Chondrocyte (in vitro differentiated cells): ENCODE data around the gene UBASH3A. TPM values are rescaled to one million over a fixed set of nuclear protein-coding genes. Genes with fewer than 3 reads are reported as not detected.

Source experiments
- DNase-seq: peaks from one replicate; pipeline ENCODE4 v3.0.0; 2021; ENCODE audit warnings: mixed read lengths, low spot score
- H3K27ac Mint-ChIP-seq: one replicate; pipeline ENCODE4 v1.8.0; 2021; ENCODE audit warnings: mild to moderate bottlenecking, moderate library complexity, mixed read lengths; ENCODE audit not compliant: unreplicated experiment
- H3K27me3 Mint-ChIP-seq: 2 replicates; pipeline ENCODE4 v1.8.0; 2021; ENCODE audit warnings: low read depth, mixed read lengths
- H3K36me3 Mint-ChIP-seq: 2 replicates; pipeline ENCODE4 v1.8.0; 2021; ENCODE audit warnings: low read depth, mixed read lengths
- H3K4me1 Mint-ChIP-seq: 2 replicates; pipeline ENCODE4 v1.8.0; 2021; ENCODE audit warnings: low read depth, mild to moderate bottlenecking, mixed read lengths
- H3K4me3 Mint-ChIP-seq: one replicate; pipeline ENCODE4 v1.8.0; 2021; ENCODE audit warnings: mild to moderate bottlenecking, moderate library complexity, mixed read lengths; ENCODE audit not compliant: unreplicated experiment
- H3K9me3 Mint-ChIP-seq: 2 replicates; pipeline ENCODE4 v1.8.0; 2021; ENCODE audit warnings: low read depth, mixed read lengths
- CTCF ChIP-seq: fragments of 200-600 bp; sonication (generic); IDR thresholded peaks from 2 replicates; pipeline ENCODE4 v1.5.0; 2021; ENCODE audit warnings: antibody characterized with exemption, mild to moderate bottlenecking, moderate library complexity
- total RNA-seq: library from RNA; stranded (reverse); gene quantifications from 3 replicates; pipeline ENCODE4 v1.2.1, GENCODE V29; 2021

The UBASH3A gene
- total RNA-seq, 1 donor from 2014 or later: not detected

GRCh38 chr21:42426424-42426823 is 22.7 kb downstream of the UBASH3A start:
- Mint-ChIP-seq H3K27ac (no peak overlapping the region), H3K4me3 (no peak overlapping the region), H3K9me3 (peaks cover 5% of the 10 kb centered on the region), H3K27me3 (peaks cover 41% of the 10 kb centered on the region), H3K36me3 (peaks cover 2% of the 10 kb centered on the region), H3K4me1 (no peaks in the 10 kb centered on the region)
- DNase-seq: no peak
- no peak for TF ChIP-seq CTCF

- Mint-ChIP-seq H3K27ac (no peak overlapping the region), H3K4me1 (no peaks in the 10 kb centered on the region), H3K9me3 (peaks cover 3% of the 10 kb centered on the region), H3K27me3 (peaks cover 38% of the 10 kb centered on the region), H3K36me3 (no peaks in the 10 kb centered on the region), H3K4me3 (no peak overlapping the region)
- DNase-seq: no peak
- TF ChIP-seq CTCF: no peak
Observed at GRCh38 chr21:42426876-42427480, 23.3 kb downstream of the UBASH3A start.

- peaks cover 35% of the 10 kb centered on the region for H3K27me3 Mint-ChIP-seq
- H3K27ac Mint-ChIP-seq: no peak overlapping the region
Observed at GRCh38 chr21:42427809-42428419, 24.2 kb downstream of the UBASH3A start.

GRCh38 chr21:42429021-42429420 is 25.3 kb downstream of the UBASH3A start:
- no peak overlapping the region for H3K4me3 Mint-ChIP-seq
- DNase-seq: no peak
- peaks cover 28% of the 10 kb centered on the region for H3K27me3 Mint-ChIP-seq
- no peak for TF ChIP-seq CTCF
- H3K27ac Mint-ChIP-seq: no peak overlapping the region
- peaks cover 15% of the 10 kb centered on the region for H3K9me3 Mint-ChIP-seq
- H3K36me3 Mint-ChIP-seq: no peaks in the 10 kb centered on the region
- H3K4me1 Mint-ChIP-seq: no peaks in the 10 kb centered on the region

More at GRCh38 chr21:42427809-42428419, 24.2 kb downstream of the UBASH3A start:
- H3K4me1 Mint-ChIP-seq: no peaks in the 10 kb centered on the region
- no peak for TF ChIP-seq CTCF
- no peak for DNase-seq
- H3K9me3 Mint-ChIP-seq: peaks cover 12% of the 10 kb centered on the region
- no peaks in the 10 kb centered on the region for H3K36me3 Mint-ChIP-seq
- no peak overlapping the region for H3K4me3 Mint-ChIP-seq

- no peaks in the 10 kb centered on the region for H3K4me1 Mint-ChIP-seq
- no peak overlapping the region for H3K27ac Mint-ChIP-seq
- H3K9me3 Mint-ChIP-seq: peaks cover 15% of the 10 kb centered on the region
- no peaks in the 10 kb centered on the region for H3K36me3 Mint-ChIP-seq
- TF ChIP-seq CTCF: no peak
- DNase-seq: no peak
- H3K4me3 Mint-ChIP-seq: no peak overlapping the region
- peaks cover 23% of the 10 kb centered on the region for H3K27me3 Mint-ChIP-seq
Observed at GRCh38 chr21:42429856-42430255, 26.2 kb downstream of the UBASH3A start.
